ENCODE results near the gene HYPK. TPM values are rescaled to one million over a fixed set of nuclear protein-coding genes. Genes with fewer than 3 reads are reported as not detected.
"Not testable (repeated sequence)": the region's sequence is repeated elsewhere in the genome, so short reads cannot be mapped to it uniquely, and the experiment has no call there.

Gene HYPK
- total RNA-seq, 1 experiment from 2014 or later, result 20.6 TPM

- not testable (repeated sequence) for H3K27ac ChIP-seq (ENCODE audit: low read depth, low read length)
Observed at GRCh38 chr15:43815064-43815463, 14.7 kb downstream of the HYPK start.

GRCh38 chr15:43821505-43821904 lies 21.1 kb downstream of the HYPK start:
- Histone ChIP-seq H4K20me1 (ENCODE audit: insufficient read depth) (no peaks in the 10 kb centered on the region), H2AFZ (ENCODE audit: low read depth, low read length, poor library complexity, severe bottlenecking) (no peak overlapping the region), H3K9me2 (ENCODE audit: insufficient read depth) (no peaks in the 10 kb centered on the region), H3K4me2 (ENCODE audit: low read length) (no peak overlapping the region), H3K36me3 (ENCODE audit: control insufficient read depth in 1 of 2, insufficient read depth in 2 of 2, low read length in 2 of 2) (peaks cover 12 to 16% of the 10 kb centered on the region in 2 experiments), H3K9ac (ENCODE audit: low read length) (no peak overlapping the region), H3K79me2 (ENCODE audit: insufficient read depth, low read length) (peaks cover 77% of the 10 kb centered on the region), H3K27me3 (ENCODE audit: insufficient read depth, low read length) (no peaks in the 10 kb centered on the region), H3K4me1 (ENCODE audit: control insufficient read depth in 1 of 2, insufficient read depth in 2 of 2, low read length in 2 of 2) (peaks cover 15 to 25% of the 10 kb centered on the region in 2 experiments), H3K27ac (ENCODE audit: low read depth, low read length) (no peak overlapping the region), H3K9me3 (ENCODE audit: control insufficient read depth in 1 of 2, insufficient read depth in 1 of 2, low read depth in 1 of 2, low read length in 2 of 2) (no peaks in the 10 kb centered on the region), H3K4me3 (replicated peaks in 1 of 2; ENCODE audit: low read depth in 1 of 2, low read length in 2 of 2) (no peak overlapping the region)
- DNase-seq (ENCODE audit: low read depth, low spot score), result no peak
- ChIA-PET RAD21 (ENCODE audit: low non-redundant PET in 1 of 2, low total read pairs in 2 of 2, uncharacterized antibody in 2 of 2, unreplicated experiment in 2 of 2) (no interaction called here), CTCF (interaction anchor here (0.5 kb wide), 1 partner anchor 44 kb away, joined by 6 read pairs; no protein-coding TSS in a partner anchor), POLR2A (no interaction called here)
- BruUV-seq (replicated peaks), result no TSS peak
- intact Hi-C loops (cut with micrococcal nuclease), result no loop called here
- ATAC-seq, result no peak
- TF ChIP-seq CTCF (IDR thresholded peaks at IDR 0.05 in 2 of 3, conservative IDR thresholded peaks at IDR 0.05 in 1 of 3; ENCODE audit: borderline replicate concordance in 1 of 3, insufficient read depth in 1 of 3, low read depth in 2 of 3, low read length in 2 of 3), result no peak
- TF ChIP-seq CEBPB (IDR thresholded peaks at IDR 0.05; ENCODE audit: low read depth), result no peak
- no peak for TF ChIP-seq MAX (IDR thresholded peaks at IDR 0.05)
- no peak for TF ChIP-seq ZFX (IDR thresholded peaks at IDR 0.05)
- TF ChIP-seq TCF7L2 (IDR thresholded peaks at IDR 0.05; ENCODE audit: borderline replicate concordance, extremely low read depth, insufficient read depth, insufficient read length), result no peak
- TF ChIP-seq FOSL1 (IDR thresholded peaks at IDR 0.05; ENCODE audit: low read depth), result no peak
- TF ChIP-seq POLR2A (IDR thresholded peaks at IDR 0.05; ENCODE audit: borderline replicate concordance, extremely low read depth, insufficient read depth, insufficient read length), result no peak
- no peak for TF ChIP-seq JUND (IDR thresholded peaks at IDR 0.05)
- no peak for TF ChIP-seq RAD21 (IDR thresholded peaks at IDR 0.05; ENCODE audit: low read depth)
- TF ChIP-seq SRF (IDR thresholded peaks at IDR 0.05; ENCODE audit: low read depth), result no peak
- TF ChIP-seq CBX3 (IDR thresholded peaks at IDR 0.05; ENCODE audit: low read depth), result no peak
- TF ChIP-seq ATF3 (IDR thresholded peaks at IDR 0.05), result no peak
- TF ChIP-seq YY1 (IDR thresholded peaks at IDR 0.05; ENCODE audit: extremely low read depth, insufficient replicate concordance, low read depth, low read length), result no peak
- no peak for TF ChIP-seq REST (IDR thresholded peaks at IDR 0.05; ENCODE audit: low read depth)
- no peak for TF ChIP-seq ZNF274 (IDR thresholded peaks at IDR 0.05; ENCODE audit: low read depth, low read length)
- TF ChIP-seq EGR1 (IDR thresholded peaks at IDR 0.05; ENCODE audit: low read depth), result no peak

More at GRCh38 chr15:43815064-43815463, 14.7 kb downstream of the HYPK start:
- H3K4me1 ChIP-seq (ENCODE audit: control insufficient read depth in 1 of 2, insufficient read depth in 2 of 2, low read length in 2 of 2); H3K9me2 ChIP-seq (ENCODE audit: insufficient read depth); H3K9me3 ChIP-seq (ENCODE audit: control insufficient read depth in 1 of 2, insufficient read depth in 1 of 2, low read depth in 1 of 2, low read length in 2 of 2); H3K4me3 ChIP-seq (replicated peaks in 1 of 2; ENCODE audit: low read depth in 1 of 2, low read length in 2 of 2); intact Hi-C loops (cut with micrococcal nuclease); BruUV-seq (replicated peaks); RAD21 ChIA-PET (ENCODE audit: low non-redundant PET in 1 of 2, low total read pairs in 2 of 2, uncharacterized antibody in 2 of 2, unreplicated experiment in 2 of 2); H4K20me1 ChIP-seq (ENCODE audit: insufficient read depth); H3K4me2 ChIP-seq (ENCODE audit: low read length); DNase-seq (ENCODE audit: low read depth, low spot score); ATAC-seq; H2AFZ ChIP-seq (ENCODE audit: low read depth, low read length, poor library complexity, severe bottlenecking); POLR2A ChIA-PET; CTCF ChIA-PET; H3K9ac ChIP-seq (ENCODE audit: low read length); H3K27me3 ChIP-seq (ENCODE audit: insufficient read depth, low read length): not testable (repeated sequence)
- H3K79me2 ChIP-seq (ENCODE audit: insufficient read depth, low read length), result peaks cover 37% of the 10 kb centered on the region
- H3K36me3 ChIP-seq (ENCODE audit: control insufficient read depth in 1 of 2, insufficient read depth in 2 of 2, low read length in 2 of 2), result peaks cover 46 to 50% of the 10 kb centered on the region in 2 experiments

Measured in HCT116 (cell line).